Tibial nerve (tissue), 3 donors: ENCODE measurements around the gene HSD11B1.

Source experiments
- CTCF ChIP-seq, 5 experiments: fragments of 200-600 bp in 3 of 5; fragments of 450-650 bp in 2 of 5; sonication (generic) in 3 of 5; IDR thresholded peaks; one replicate each; pipeline ENCODE4 v1.5.1; 2016 to 2019; ENCODE audit warnings: antibody characterized with exemption in 5 of 5, mild to moderate bottlenecking in 3 of 5, moderate library complexity in 2 of 5
- POLR2A ChIP-seq, 2 donors: fragments of 450-650 bp; IDR thresholded peaks; one replicate each; pipeline ENCODE4 v1.6.1; 2017; ENCODE audit warnings: antibody characterized with exemption in 2 of 2, mild to moderate bottlenecking in 2 of 2, moderate library complexity in 2 of 2

GRCh38 chr1:209737118-209737505, 32.5 kb downstream of the HSD11B1 start:
- TF ChIP-seq POLR2A (IDR thresholded peaks at IDR 0.05) (no peak), CTCF (IDR thresholded peaks at IDR 0.05) (no peak)
